Measurements from ENCODE around the gene ZNF354B. TPM values are rescaled to one million over a fixed set of nuclear protein-coding genes. Genes with fewer than 3 reads are reported as not detected.
"Not testable (repeated sequence)": the region's sequence is repeated elsewhere in the genome, so short reads cannot be mapped to it uniquely, and the experiment has no call there.

Gene ZNF354B
- total and polyA plus RNA-seq, 4 donors, result 1.9 to 8.3 (median 4.0) TPM

DNA sequence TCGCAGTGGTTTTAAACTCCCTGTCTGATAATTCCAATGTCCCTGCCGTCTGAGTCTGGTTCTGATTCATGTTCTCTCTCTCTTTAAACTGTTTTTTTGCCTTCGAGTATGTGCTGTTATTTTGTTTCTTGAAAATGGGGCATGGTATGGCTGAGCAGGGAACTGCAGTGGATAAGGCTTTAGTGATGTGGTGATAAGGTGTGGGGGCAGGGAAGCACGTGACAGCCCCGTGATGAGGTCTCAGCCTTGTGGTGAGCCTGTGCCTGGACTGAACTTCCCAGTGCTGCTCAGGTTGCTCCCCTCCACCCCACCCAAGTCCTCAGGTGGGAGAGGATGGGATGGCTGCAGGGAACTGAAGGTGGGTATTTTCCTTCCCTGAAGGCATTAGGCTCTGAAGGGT lies 5.5 kb upstream of the ZNF354B start:
- no peak overlapping the region for H3K9ac ChIP-seq (ENCODE audit: low read depth in 1 of 2, low read length in 2 of 2)
- H3K36me3 ChIP-seq (ENCODE audit: control insufficient read depth in 4 of 4, insufficient read depth in 3 of 4, low read depth in 1 of 4, low read length in 3 of 4), result no peaks in the 10 kb centered on the region
- no peak overlapping the region for H3K27ac ChIP-seq (ENCODE audit: low read depth in 1 of 2, low read length in 2 of 2)
- TF ChIP-seq, protein P1, sequence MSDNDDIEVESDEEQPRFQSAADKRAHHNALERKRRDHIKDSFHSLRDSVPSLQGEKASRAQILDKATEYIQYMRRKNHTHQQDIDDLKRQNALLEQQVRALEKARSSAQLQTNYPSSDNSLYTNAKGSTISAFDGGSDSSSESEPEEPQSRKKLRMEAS (IDR thresholded peaks at IDR 0.05), result no peak
- TF ChIP-seq SP1 (IDR thresholded peaks at IDR 0.05) (no peak), NR2F2 (IDR thresholded peaks at IDR 0.05) (no peak), RAD21 (IDR thresholded peaks at IDR 0.05) (no peak), TAF1 (conservative IDR thresholded peaks at IDR 0.05) (no peak), JUND (IDR thresholded peaks at IDR 0.05) (no peak), FOXA1 (IDR thresholded peaks at IDR 0.05) (no peak), RXRA (IDR thresholded peaks at IDR 0.05) (no peak)
- TF ChIP-seq, protein P2, sequence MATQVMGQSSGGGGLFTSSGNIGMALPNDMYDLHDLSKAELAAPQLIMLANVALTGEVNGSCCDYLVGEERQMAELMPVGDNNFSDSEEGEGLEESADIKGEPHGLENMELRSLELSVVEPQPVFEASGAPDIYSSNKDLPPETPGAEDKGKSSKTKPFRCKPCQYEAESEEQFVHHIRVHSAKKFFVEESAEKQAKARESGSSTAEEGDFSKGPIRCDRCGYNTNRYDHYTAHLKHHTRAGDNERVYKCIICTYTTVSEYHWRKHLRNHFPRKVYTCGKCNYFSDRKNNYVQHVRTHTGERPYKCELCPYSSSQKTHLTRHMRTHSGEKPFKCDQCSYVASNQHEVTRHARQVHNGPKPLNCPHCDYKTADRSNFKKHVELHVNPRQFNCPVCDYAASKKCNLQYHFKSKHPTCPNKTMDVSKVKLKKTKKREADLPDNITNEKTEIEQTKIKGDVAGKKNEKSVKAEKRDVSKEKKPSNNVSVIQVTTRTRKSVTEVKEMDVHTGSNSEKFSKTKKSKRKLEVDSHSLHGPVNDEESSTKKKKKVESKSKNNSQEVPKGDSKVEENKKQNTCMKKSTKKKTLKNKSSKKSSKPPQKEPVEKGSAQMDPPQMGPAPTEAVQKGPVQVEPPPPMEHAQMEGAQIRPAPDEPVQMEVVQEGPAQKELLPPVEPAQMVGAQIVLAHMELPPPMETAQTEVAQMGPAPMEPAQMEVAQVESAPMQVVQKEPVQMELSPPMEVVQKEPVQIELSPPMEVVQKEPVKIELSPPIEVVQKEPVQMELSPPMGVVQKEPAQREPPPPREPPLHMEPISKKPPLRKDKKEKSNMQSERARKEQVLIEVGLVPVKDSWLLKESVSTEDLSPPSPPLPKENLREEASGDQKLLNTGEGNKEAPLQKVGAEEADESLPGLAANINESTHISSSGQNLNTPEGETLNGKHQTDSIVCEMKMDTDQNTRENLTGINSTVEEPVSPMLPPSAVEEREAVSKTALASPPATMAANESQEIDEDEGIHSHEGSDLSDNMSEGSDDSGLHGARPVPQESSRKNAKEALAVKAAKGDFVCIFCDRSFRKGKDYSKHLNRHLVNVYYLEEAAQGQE (IDR thresholded peaks at IDR 0.05), result no peak
- TF ChIP-seq, protein P3, sequence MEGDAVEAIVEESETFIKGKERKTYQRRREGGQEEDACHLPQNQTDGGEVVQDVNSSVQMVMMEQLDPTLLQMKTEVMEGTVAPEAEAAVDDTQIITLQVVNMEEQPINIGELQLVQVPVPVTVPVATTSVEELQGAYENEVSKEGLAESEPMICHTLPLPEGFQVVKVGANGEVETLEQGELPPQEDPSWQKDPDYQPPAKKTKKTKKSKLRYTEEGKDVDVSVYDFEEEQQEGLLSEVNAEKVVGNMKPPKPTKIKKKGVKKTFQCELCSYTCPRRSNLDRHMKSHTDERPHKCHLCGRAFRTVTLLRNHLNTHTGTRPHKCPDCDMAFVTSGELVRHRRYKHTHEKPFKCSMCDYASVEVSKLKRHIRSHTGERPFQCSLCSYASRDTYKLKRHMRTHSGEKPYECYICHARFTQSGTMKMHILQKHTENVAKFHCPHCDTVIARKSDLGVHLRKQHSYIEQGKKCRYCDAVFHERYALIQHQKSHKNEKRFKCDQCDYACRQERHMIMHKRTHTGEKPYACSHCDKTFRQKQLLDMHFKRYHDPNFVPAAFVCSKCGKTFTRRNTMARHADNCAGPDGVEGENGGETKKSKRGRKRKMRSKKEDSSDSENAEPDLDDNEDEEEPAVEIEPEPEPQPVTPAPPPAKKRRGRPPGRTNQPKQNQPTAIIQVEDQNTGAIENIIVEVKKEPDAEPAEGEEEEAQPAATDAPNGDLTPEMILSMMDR (IDR thresholded peaks at IDR 0.05; ENCODE audit: low read depth, low read length, missing input control), result no peak
- no peaks in the 10 kb centered on the region for H3K4me1 ChIP-seq (ENCODE audit: control insufficient read depth in 4 of 4, insufficient read depth in 4 of 4, low read length in 3 of 4)
- H3K9me3 ChIP-seq (ENCODE audit: control insufficient read depth in 4 of 4, low read length in 3 of 4), result peaks cover 0 to 3% (median 0%) of the 10 kb centered on the region in 4 donors
- 51% methylated on average over 5 of the region's 5 CpGs for WGBS
- H3K27me3 ChIP-seq (ENCODE audit: control insufficient read depth in 4 of 4, insufficient read depth in 4 of 4, low read length in 3 of 4), result no peaks in the 10 kb centered on the region
- DNase-seq (ENCODE audit: low spot score), result no peak
- no peak overlapping the region for H3K4me3 ChIP-seq (ENCODE audit: low read depth in 1 of 3, low read length in 3 of 3)

DNA sequence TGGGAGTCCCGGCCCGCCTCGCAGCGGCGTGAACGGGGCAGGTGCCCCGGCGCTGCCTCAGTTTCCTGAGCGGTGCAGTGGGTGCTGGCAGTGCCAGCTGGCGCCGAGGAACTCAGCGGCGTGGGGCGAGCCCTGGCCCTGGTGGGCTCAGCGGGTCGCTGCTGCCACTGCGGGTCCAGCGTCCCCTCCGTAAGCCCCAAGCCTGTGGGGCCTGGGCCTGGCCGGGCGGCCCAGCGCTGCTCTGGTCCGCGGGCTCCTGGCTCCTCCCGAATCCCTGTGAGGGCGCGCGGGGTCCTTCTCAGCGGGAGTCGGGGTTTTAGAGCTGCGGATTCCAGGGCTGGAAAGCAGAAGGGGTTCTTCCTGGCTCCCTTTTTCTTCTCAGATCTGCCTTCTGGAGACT lies 862 bp downstream of the ZNF354B start:
- Histone ChIP-seq H3K27ac (ENCODE audit: low read depth in 1 of 2, low read length in 2 of 2) (peak overlapping the region in 1 of 2 donors; percentile 83), H3K36me3 (ENCODE audit: control insufficient read depth in 4 of 4, insufficient read depth in 3 of 4, low read depth in 1 of 4, low read length in 3 of 4) (peaks cover 2 to 21% (median 12%) of the 10 kb centered on the region in 4 donors), H3K9ac (ENCODE audit: low read depth in 1 of 2, low read length in 2 of 2) (peak overlapping the region in 1 of 2 donors; percentile 64), H3K4me3 (ENCODE audit: low read depth in 1 of 3, low read length in 3 of 3) (peak overlapping the region in 2 of 3 donors; percentile 84 to 85)
- 4% methylated on average over 14 of the region's 31 CpGs for WGBS
- DNase-seq (ENCODE audit: low spot score); H3K27me3 ChIP-seq (ENCODE audit: control insufficient read depth in 4 of 4, insufficient read depth in 4 of 4, low read length in 3 of 4); H3K4me1 ChIP-seq (ENCODE audit: control insufficient read depth in 4 of 4, insufficient read depth in 4 of 4, low read length in 3 of 4); H3K9me3 ChIP-seq (ENCODE audit: control insufficient read depth in 4 of 4, low read length in 3 of 4): not testable (repeated sequence)

DNA sequence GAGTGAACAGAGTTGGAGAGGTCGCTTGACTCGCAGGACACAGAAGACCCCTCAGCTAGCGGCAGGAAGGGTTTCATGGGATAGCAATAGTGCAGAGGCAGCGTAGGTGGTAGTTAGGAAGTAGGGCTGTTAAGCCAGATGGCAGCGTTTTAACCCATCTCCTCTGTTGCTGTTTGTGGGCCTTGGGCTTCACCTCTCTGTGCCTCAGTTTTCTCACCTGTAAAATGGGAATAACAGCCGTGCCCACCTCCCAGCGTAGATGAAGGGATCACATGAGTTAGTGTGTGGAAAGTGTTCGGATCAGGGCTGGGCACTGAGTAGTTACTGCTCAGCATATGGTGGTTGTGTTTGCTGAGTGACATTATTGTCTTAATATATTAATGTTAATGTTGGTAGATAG lies 1.9 kb downstream of the ZNF354B start:
- Histone ChIP-seq H3K36me3 (ENCODE audit: control insufficient read depth in 4 of 4, insufficient read depth in 3 of 4, low read depth in 1 of 4, low read length in 3 of 4) (peaks cover 6 to 31% (median 19%) of the 10 kb centered on the region in 4 donors), H3K27ac (ENCODE audit: low read depth in 1 of 2, low read length in 2 of 2) (no peak overlapping the region), H3K27me3 (ENCODE audit: control insufficient read depth in 4 of 4, insufficient read depth in 4 of 4, low read length in 3 of 4) (no peaks in the 10 kb centered on the region), H3K9me3 (ENCODE audit: control insufficient read depth in 4 of 4, low read length in 3 of 4) (peaks cover 0 to 6% (median 5%) of the 10 kb centered on the region in 4 donors), H3K4me1 (ENCODE audit: control insufficient read depth in 4 of 4, insufficient read depth in 4 of 4, low read length in 3 of 4) (peaks cover 2 to 5% (median 3%) of the 10 kb centered on the region in 4 donors), H3K4me3 (ENCODE audit: low read depth in 1 of 3, low read length in 3 of 3) (peak overlapping the region in 1 of 3 donors; percentile 5), H3K9ac (ENCODE audit: low read depth in 1 of 2, low read length in 2 of 2) (no peak overlapping the region)
- no peak for DNase-seq (ENCODE audit: low spot score)
- WGBS, result 97% methylated on average over 8 of the region's 8 CpGs
- TF ChIP-seq HNF4A (conservative IDR thresholded peaks at IDR 0.05) (no peak), YY1 (IDR thresholded peaks at IDR 0.05) (no peak), JUND (IDR thresholded peaks at IDR 0.05) (no peak), NR2F2 (IDR thresholded peaks at IDR 0.05) (no peak), FOXA1 (IDR thresholded peaks at IDR 0.05) (no peak), RAD21 (IDR thresholded peaks at IDR 0.05) (no peak)
- TF ChIP-seq, protein P1 (IDR thresholded peaks at IDR 0.05), result no peak
- TF ChIP-seq, protein P3 (IDR thresholded peaks at IDR 0.05; ENCODE audit: low read depth, low read length, missing input control), result no peak
- TF ChIP-seq, protein P4, sequence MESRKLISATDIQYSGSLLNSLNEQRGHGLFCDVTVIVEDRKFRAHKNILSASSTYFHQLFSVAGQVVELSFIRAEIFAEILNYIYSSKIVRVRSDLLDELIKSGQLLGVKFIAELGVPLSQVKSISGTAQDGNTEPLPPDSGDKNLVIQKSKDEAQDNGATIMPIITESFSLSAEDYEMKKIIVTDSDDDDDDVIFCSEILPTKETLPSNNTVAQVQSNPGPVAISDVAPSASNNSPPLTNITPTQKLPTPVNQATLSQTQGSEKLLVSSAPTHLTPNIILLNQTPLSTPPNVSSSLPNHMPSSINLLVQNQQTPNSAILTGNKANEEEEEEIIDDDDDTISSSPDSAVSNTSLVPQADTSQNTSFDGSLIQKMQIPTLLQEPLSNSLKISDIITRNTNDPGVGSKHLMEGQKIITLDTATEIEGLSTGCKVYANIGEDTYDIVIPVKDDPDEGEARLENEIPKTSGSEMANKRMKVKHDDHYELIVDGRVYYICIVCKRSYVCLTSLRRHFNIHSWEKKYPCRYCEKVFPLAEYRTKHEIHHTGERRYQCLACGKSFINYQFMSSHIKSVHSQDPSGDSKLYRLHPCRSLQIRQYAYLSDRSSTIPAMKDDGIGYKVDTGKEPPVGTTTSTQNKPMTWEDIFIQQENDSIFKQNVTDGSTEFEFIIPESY (IDR thresholded peaks at IDR 0.05), result no peak
